Measurements from ENCODE around the gene MAD1L1. TPM values are rescaled to one million over a fixed set of nuclear protein-coding genes. Genes with fewer than 3 reads are reported as not detected.
A peak's percentile ranks its signal among the peaks of the same experiment; 100 is the strongest.

Gene MAD1L1
- total RNA-seq, 2 donors from 2014 or later: 59.1 to 61.4 TPM

GRCh38 chr7:1934756-1935155, 298.0 kb downstream of the MAD1L1 start:
- DNase-seq: no peak
- Histone ChIP-seq H3K36me3 (ENCODE audit: control insufficient read depth, insufficient read depth, low read length) (no peaks in the 10 kb centered on the region), H3K4me3 (ENCODE audit: low read length) (no peak overlapping the region), H3K27ac (ENCODE audit: low read depth, low read length) (no peak overlapping the region), H3K4me1 (ENCODE audit: control insufficient read depth, insufficient read depth, low read length) (peaks cover 3% of the 10 kb centered on the region), H3K9me3 (ENCODE audit: control insufficient read depth, low read length) (peaks cover 7% of the 10 kb centered on the region), H3K9ac (ENCODE audit: extremely low read depth, low read length, poor library complexity, severe bottlenecking) (no peak overlapping the region), H3K27me3 (ENCODE audit: control insufficient read depth, insufficient read depth, low read length, poor library complexity, severe bottlenecking) (no peaks in the 10 kb centered on the region)
- no peak overlapping the region for H3K4me3 Mint-ChIP-seq
- no peaks in the 10 kb centered on the region for H3K27me3 Mint-ChIP-seq (ENCODE audit: insufficient read depth)
- no peaks in the 10 kb centered on the region for H3K4me1 Mint-ChIP-seq
- peaks cover 48% of the 10 kb centered on the region for H3K36me3 Mint-ChIP-seq (ENCODE audit: low read depth)
- peak overlapping the region; percentile 82 for H3K27ac Mint-ChIP-seq
- no peak for TF ChIP-seq CTCF (conservative IDR thresholded peaks at IDR 0.05)
- 96% methylated on average over 22 of the region's 22 CpGs for WGBS, 2 experiments (ENCODE audit: insufficient coverage in 1 of 2, insufficient read length in 1 of 2)
- peaks cover 25% of the 10 kb centered on the region for H3K9me3 Mint-ChIP-seq

- H3K9ac ChIP-seq (ENCODE audit: extremely low read depth, low read length, poor library complexity, severe bottlenecking): no peak overlapping the region
- no peaks in the 10 kb centered on the region for H3K36me3 ChIP-seq (ENCODE audit: control insufficient read depth, insufficient read depth, low read length)
- peak overlapping the region; percentile 17 for H3K27ac ChIP-seq (ENCODE audit: low read depth, low read length)
- no peaks in the 10 kb centered on the region for H3K27me3 ChIP-seq (ENCODE audit: control insufficient read depth, insufficient read depth, low read length, poor library complexity, severe bottlenecking)
- no peak overlapping the region for H3K4me3 ChIP-seq (ENCODE audit: low read length)
- no peak overlapping the region for H3K4me3 Mint-ChIP-seq
- H3K9me3 Mint-ChIP-seq: peaks cover 22% of the 10 kb centered on the region
- peaks cover 46% of the 10 kb centered on the region for H3K36me3 Mint-ChIP-seq (ENCODE audit: low read depth)
- H3K27ac Mint-ChIP-seq: peak overlapping the region; percentile 82
- TF ChIP-seq CTCF (conservative IDR thresholded peaks at IDR 0.05): peak; percentile 18
- peaks cover 3% of the 10 kb centered on the region for H3K4me1 ChIP-seq (ENCODE audit: control insufficient read depth, insufficient read depth, low read length)
- no peak for DNase-seq
- 92 to 97% methylated on average over 13 to 20 of the region's 20 CpGs for WGBS, 2 experiments (ENCODE audit: insufficient coverage in 1 of 2, insufficient read length in 1 of 2)
- no peaks in the 10 kb centered on the region for H3K4me1 Mint-ChIP-seq
- H3K9me3 ChIP-seq (ENCODE audit: control insufficient read depth, low read length): peaks cover 7% of the 10 kb centered on the region
- H3K27me3 Mint-ChIP-seq (ENCODE audit: insufficient read depth): no peaks in the 10 kb centered on the region
Measured at GRCh38 chr7:1934017-1934416, 298.7 kb downstream of the MAD1L1 start.

GRCh38 chr7:1933066-1933750, 299.5 kb downstream of the MAD1L1 start:
- H3K4me3 Mint-ChIP-seq: no peak overlapping the region
- DNase-seq: no peak
- no peak for TF ChIP-seq CTCF (conservative IDR thresholded peaks at IDR 0.05)
- no peaks in the 10 kb centered on the region for H3K36me3 ChIP-seq (ENCODE audit: control insufficient read depth, insufficient read depth, low read length)
- 89 to 93% methylated on average over 26 to 27 of the region's 27 CpGs for WGBS, 2 experiments (ENCODE audit: insufficient coverage in 1 of 2, insufficient read length in 1 of 2)
- H3K27ac ChIP-seq (ENCODE audit: low read depth, low read length): no peak overlapping the region
- H3K4me3 ChIP-seq (ENCODE audit: low read length): no peak overlapping the region
- H3K36me3 Mint-ChIP-seq (ENCODE audit: low read depth): peaks cover 39% of the 10 kb centered on the region
- H3K4me1 ChIP-seq (ENCODE audit: control insufficient read depth, insufficient read depth, low read length): peaks cover 3% of the 10 kb centered on the region
- no peaks in the 10 kb centered on the region for H3K4me1 Mint-ChIP-seq
- H3K9me3 ChIP-seq (ENCODE audit: control insufficient read depth, low read length): peaks cover 3% of the 10 kb centered on the region
- peak overlapping the region; percentile 48 for H3K27ac Mint-ChIP-seq
- no peaks in the 10 kb centered on the region for H3K27me3 ChIP-seq (ENCODE audit: control insufficient read depth, insufficient read depth, low read length, poor library complexity, severe bottlenecking)
- H3K27me3 Mint-ChIP-seq (ENCODE audit: insufficient read depth): no peaks in the 10 kb centered on the region
- no peak overlapping the region for H3K9ac ChIP-seq (ENCODE audit: extremely low read depth, low read length, poor library complexity, severe bottlenecking)
- peaks cover 14% of the 10 kb centered on the region for H3K9me3 Mint-ChIP-seq

Data from endodermal cell (in vitro differentiated cells).